Fibroblast of lung (primary cell): Measurements from ENCODE around the gene ASGR1.
"Not testable (repeated sequence)": the region's sequence is repeated elsewhere in the genome, so short reads cannot be mapped to it uniquely, and the experiment has no call there.

ENCODE experiments used
- CTCF ChIP-seq, 2 donors: IDR thresholded peaks in 1 of 2; conservative IDR thresholded peaks in 1 of 2; 1 replicate in 1 of 2; 2 replicates in 1 of 2; pipeline ENCODE4 v1.5.1; 2011 to 2012; ENCODE audit warnings: low read length in 2 of 2, control low read depth in 1 of 2, inconsistent platforms in 1 of 2, low read depth in 1 of 2, mild to moderate bottlenecking in 1 of 2
- EZH2 ChIP-seq: IDR thresholded peaks from 2 replicates; pipeline ENCODE4 v1.5.1; 2012; ENCODE audit warnings: low read length, control low read depth, mild to moderate bottlenecking; ENCODE audit errors: missing control alignments

DNA sequence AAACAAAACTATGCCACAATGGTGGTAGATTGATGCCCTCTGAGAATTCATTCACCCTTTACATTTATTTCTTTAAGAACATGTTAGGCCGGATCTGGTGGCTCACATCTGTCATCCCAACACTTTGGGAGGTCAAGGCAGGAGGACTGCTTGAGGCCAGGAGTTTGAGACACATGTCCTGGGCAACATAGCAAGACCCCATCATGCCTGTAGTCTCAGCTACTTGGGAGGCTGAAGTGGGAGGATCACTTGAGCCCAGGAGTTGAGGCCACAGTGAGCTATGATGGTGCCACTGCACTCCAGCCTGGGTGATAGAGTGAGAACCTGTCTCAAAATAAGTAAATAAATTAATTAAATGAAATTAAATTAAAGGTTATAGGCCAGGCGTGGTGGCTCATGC is 2.9 kb upstream of the ASGR1 start:
- TF ChIP-seq CTCF (conservative IDR thresholded peaks at IDR 0.05 in 1 of 2, IDR thresholded peaks at IDR 0.05 in 1 of 2; ENCODE audit: low read depth in 1 of 2, low read length in 2 of 2); EZH2: not testable (repeated sequence)
